A673 (cell line): ENCODE measurements around the gene OR51L1. TPM values are rescaled to one million over a fixed set of nuclear protein-coding genes. Genes with fewer than 3 reads are reported as not detected.

ENCODE experiments used
- BruUV-seq: library from RNA; stranded (reverse); fragments of 400-500 nt; replicated peaks from 2 replicates; lab custom pipeline; 2021; lab: Mats Ljungman, UMichigan
- CTCF ChIA-PET: fragments of 300-600 bp; sonication (Branson Sonifier 250); formaldehyde crosslinking; loops from one replicate; lab custom pipeline; 2022; ENCODE audit warnings: antibody characterized with exemption; lab: Charles Lee
- POLR2A ChIA-PET: fragments of 300-600 bp; sonication (Branson Sonifier 250); formaldehyde crosslinking; loops from one replicate; lab custom pipeline; 2022; ENCODE audit warnings: antibody characterized with exemption; ENCODE audit not compliant: low non-redundant PET; lab: Charles Lee
- DNase-seq: peaks from one replicate; pipeline ENCODE4 v3.0.0-alpha.2; 2015; ENCODE audit warnings: low spot score
- H3K27ac ChIP-seq: fragments of 200-600 bp; sonication (generic); 2 replicates; pipeline ENCODE4 v1.5.1; 2016; ENCODE audit warnings: mixed run types, low read depth, mild to moderate bottlenecking, mixed read lengths, antibody characterized with exemption, low read length; ENCODE audit not compliant: poor library complexity, severe bottlenecking
- H3K27me3 ChIP-seq: fragments of 200-600 bp; sonication (generic); replicated peaks from 2 replicates; pipeline ENCODE4 v1.6.1; 2017; ENCODE audit warnings: mixed run types, low read depth, mild to moderate bottlenecking, mixed read lengths, antibody characterized with exemption, low read length; ENCODE audit not compliant: insufficient read depth, poor library complexity
- H3K36me3 ChIP-seq: fragments of 200-600 bp; sonication (generic); 2 replicates; pipeline ENCODE4 v1.6.1; 2016; ENCODE audit warnings: mixed run types, mild to moderate bottlenecking, mixed read lengths, antibody characterized with exemption, low read length; ENCODE audit not compliant: insufficient read depth, poor library complexity, severe bottlenecking
- H3K4me1 ChIP-seq: fragments of 200-600 bp; sonication (generic); 2 replicates; pipeline ENCODE4 v1.6.1; 2017; ENCODE audit warnings: mixed run types, mild to moderate bottlenecking, mixed read lengths, antibody characterized with exemption, low read length; ENCODE audit not compliant: insufficient read depth, poor library complexity, severe bottlenecking
- H3K4me3 ChIP-seq: fragments of 200-600 bp; sonication (generic); 2 replicates; pipeline ENCODE4 v1.5.1; 2016; ENCODE audit warnings: low read depth, mixed run types, mild to moderate bottlenecking, mixed read lengths, low read length; ENCODE audit not compliant: poor library complexity, severe bottlenecking
- H3K9me3 ChIP-seq: fragments of 200-600 bp; sonication (generic); 2 replicates; pipeline ENCODE4 v1.6.1; 2016; ENCODE audit warnings: mixed run types, low read depth, mild to moderate bottlenecking, mixed read lengths, antibody characterized with exemption, low read length; ENCODE audit not compliant: poor library complexity, severe bottlenecking
- EZH2 ChIP-seq: fragments of 200-600 bp; sonication (generic); IDR thresholded peaks from 2 replicates; pipeline ENCODE4 v1.6.1; 2017; ENCODE audit warnings: borderline replicate concordance, low read depth, mild to moderate bottlenecking, mixed read lengths, antibody characterized with exemption, low read length; ENCODE audit not compliant: poor library complexity, severe bottlenecking
- intact Hi-C: fragments of 100-400 bp; cut with micrococcal nuclease; formaldehyde crosslinking; loops from one replicate; pipeline ENCODE4 v1.10.0; 2022; ENCODE audit not compliant: unreplicated experiment
- total RNA-seq: library from RNA; stranded (reverse); gene quantifications from 2 replicates; pipeline ENCODE4 v1.2.3, GENCODE V29; 2021
- TF ChIP-seq, protein P1 (sequence below): fragments of 300-800, 200-600 bp; sonication (generic); conservative IDR thresholded peaks from 2 replicates; pipeline ENCODE4 v1.5.1; 2017; ENCODE audit warnings: low read depth, mild to moderate bottlenecking, antibody characterized with exemption, low read length, moderate library complexity, mixed read lengths

Gene OR51L1
- total RNA-seq, 1 experiment from 2014 or later: not detected

DNA sequence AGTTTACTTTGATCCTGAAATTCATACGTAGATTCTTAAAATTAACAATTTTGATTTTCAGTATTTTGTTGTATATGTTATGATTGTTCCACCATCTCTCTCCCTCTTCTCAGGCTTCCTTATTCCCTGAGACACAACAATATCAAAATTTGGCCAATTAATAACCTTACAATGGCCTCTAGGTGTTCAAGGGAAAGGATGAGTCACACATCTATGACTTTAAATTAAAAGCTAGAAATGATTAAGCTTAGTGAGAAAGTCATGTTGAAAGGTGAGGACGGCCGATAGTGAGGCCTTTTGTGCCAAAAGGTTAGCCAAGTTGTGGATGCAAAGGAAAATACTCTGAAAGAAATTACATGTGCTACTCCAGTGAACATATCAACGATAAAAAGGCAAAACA lies 46.2 kb downstream of the OR51L1 start:
- DNase-seq: no peak
- BruUV-seq: no TSS peak
- Histone ChIP-seq H3K27ac (no peak overlapping the region), H3K4me3 (no peak overlapping the region), H3K9me3 (no peaks in the 10 kb centered on the region), H3K36me3 (no peaks in the 10 kb centered on the region), H3K27me3 (no peaks in the 10 kb centered on the region), H3K4me1 (no peaks in the 10 kb centered on the region)
- ChIA-PET CTCF (no interaction called here), POLR2A (no interaction called here)
- intact Hi-C loops: no loop called here
- TF ChIP-seq, protein P1, sequence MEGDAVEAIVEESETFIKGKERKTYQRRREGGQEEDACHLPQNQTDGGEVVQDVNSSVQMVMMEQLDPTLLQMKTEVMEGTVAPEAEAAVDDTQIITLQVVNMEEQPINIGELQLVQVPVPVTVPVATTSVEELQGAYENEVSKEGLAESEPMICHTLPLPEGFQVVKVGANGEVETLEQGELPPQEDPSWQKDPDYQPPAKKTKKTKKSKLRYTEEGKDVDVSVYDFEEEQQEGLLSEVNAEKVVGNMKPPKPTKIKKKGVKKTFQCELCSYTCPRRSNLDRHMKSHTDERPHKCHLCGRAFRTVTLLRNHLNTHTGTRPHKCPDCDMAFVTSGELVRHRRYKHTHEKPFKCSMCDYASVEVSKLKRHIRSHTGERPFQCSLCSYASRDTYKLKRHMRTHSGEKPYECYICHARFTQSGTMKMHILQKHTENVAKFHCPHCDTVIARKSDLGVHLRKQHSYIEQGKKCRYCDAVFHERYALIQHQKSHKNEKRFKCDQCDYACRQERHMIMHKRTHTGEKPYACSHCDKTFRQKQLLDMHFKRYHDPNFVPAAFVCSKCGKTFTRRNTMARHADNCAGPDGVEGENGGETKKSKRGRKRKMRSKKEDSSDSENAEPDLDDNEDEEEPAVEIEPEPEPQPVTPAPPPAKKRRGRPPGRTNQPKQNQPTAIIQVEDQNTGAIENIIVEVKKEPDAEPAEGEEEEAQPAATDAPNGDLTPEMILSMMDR: no peak
- no peak for TF ChIP-seq EZH2

DNA sequence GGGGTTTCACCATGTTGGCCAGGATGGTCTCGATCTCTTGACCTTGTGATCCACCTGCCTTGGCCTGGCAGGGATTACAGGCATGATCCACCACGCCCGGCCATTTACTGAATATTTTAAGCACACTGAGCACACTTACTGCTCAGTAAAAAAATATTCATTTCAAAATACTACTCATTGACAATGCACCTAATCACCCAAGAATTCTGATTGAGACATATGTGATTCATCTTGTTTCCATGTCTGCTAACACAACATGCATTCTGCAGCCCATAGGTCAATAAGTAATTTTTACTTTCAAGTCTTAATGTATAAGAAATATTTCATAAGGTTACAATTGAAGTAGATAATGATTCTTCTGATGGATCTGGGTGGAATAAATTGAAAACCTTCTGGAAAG lies 47.4 kb downstream of the OR51L1 start:
- Histone ChIP-seq H3K27me3 (no peaks in the 10 kb centered on the region), H3K9me3 (no peaks in the 10 kb centered on the region), H3K4me1 (no peaks in the 10 kb centered on the region), H3K4me3 (no peak overlapping the region), H3K27ac (no peak overlapping the region), H3K36me3 (no peaks in the 10 kb centered on the region)
- intact Hi-C loops: no loop called here
- POLR2A ChIA-PET: no interaction called here
- TF ChIP-seq, protein P1: no peak
- no peak for TF ChIP-seq EZH2
- DNase-seq: no peak
- CTCF ChIA-PET: no interaction called here
- BruUV-seq: no TSS peak

DNA sequence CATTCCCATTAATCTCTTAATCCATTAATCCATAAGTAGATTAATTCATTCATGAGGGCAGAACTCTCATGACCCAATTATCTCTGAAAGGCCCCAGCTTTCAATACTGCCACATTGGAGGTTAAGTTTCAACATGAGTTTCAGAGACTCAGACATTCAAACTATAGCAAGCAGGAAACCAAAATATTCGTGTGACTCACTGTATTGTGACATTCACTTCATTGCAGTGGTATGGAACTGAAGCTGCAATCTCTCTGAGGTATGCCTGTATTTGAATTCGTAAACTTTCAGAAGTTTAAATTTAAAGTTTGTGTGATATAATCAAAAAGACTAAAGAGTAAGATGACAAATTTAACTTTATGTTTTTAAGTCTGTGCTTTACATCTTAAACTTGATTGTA lies 48.7 kb downstream of the OR51L1 start:
- no TSS peak for BruUV-seq
- Histone ChIP-seq H3K27ac (no peak overlapping the region), H3K9me3 (no peaks in the 10 kb centered on the region), H3K4me3 (no peak overlapping the region), H3K36me3 (no peaks in the 10 kb centered on the region), H3K27me3 (no peaks in the 10 kb centered on the region), H3K4me1 (no peaks in the 10 kb centered on the region)
- ChIA-PET POLR2A (no interaction called here), CTCF (no interaction called here)
- intact Hi-C loops: no loop called here
- DNase-seq: no peak
- TF ChIP-seq, protein P1: no peak
- no peak for TF ChIP-seq EZH2
